ENCODE results near the gene GPS2. TPM values are rescaled to one million over a fixed set of nuclear protein-coding genes. Genes with fewer than 3 reads are reported as not detected.

The GPS2 gene
- total RNA-seq, 1 donor from 2014 or later: 24.5 TPM

DNA sequence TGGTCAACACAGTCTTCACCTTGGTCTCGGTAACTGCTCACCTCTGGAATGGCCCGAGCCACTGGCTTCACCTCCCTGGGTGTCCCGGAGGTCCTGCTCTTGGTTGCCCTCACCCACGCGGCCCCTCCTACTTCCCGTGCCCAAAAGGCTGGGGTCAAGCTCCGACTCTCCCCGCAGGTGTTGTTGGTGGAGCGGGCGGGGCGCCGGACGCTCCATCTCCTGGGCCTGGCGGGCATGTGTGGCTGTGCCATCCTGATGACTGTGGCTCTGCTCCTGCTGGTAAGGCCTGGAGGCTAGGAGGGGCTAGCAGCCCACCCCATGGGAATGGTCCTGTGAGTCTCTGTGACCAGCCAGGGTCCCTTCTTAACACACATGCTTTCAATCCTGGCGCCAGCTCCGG, 30.2 kb downstream of the GPS2 start:
- Histone ChIP-seq H3K27ac (ENCODE audit: low read depth, low read length) (peak overlapping the region; percentile 99), H3K4me3 (ENCODE audit: low read length in 3 of 3) (peak overlapping the region in 2 of 3 donors; percentile 89 to 92), H3K4me1 (ENCODE audit: control insufficient read depth in 3 of 3, insufficient read depth in 3 of 3, low read length in 3 of 3) (peaks cover 55 to 83% (median 71%) of the 10 kb centered on the region in 3 donors), H3K36me3 (ENCODE audit: control insufficient read depth in 3 of 3, insufficient read depth in 3 of 3, low read length in 3 of 3) (peaks cover 34 to 51% (median 35%) of the 10 kb centered on the region in 3 donors), H3K9me3 (ENCODE audit: control insufficient read depth in 3 of 3, low read length in 3 of 3) (no peaks in the 10 kb centered on the region), H3K27me3 (ENCODE audit: control insufficient read depth in 3 of 3, insufficient read depth in 3 of 3, low read length in 3 of 3) (peaks cover 0 to 2% (median 0%) of the 10 kb centered on the region in 3 donors), H3K9ac (ENCODE audit: low read depth in 1 of 3, low read length in 3 of 3) (peak overlapping the region; percentile 32 to 99 (median 38))

DNA sequence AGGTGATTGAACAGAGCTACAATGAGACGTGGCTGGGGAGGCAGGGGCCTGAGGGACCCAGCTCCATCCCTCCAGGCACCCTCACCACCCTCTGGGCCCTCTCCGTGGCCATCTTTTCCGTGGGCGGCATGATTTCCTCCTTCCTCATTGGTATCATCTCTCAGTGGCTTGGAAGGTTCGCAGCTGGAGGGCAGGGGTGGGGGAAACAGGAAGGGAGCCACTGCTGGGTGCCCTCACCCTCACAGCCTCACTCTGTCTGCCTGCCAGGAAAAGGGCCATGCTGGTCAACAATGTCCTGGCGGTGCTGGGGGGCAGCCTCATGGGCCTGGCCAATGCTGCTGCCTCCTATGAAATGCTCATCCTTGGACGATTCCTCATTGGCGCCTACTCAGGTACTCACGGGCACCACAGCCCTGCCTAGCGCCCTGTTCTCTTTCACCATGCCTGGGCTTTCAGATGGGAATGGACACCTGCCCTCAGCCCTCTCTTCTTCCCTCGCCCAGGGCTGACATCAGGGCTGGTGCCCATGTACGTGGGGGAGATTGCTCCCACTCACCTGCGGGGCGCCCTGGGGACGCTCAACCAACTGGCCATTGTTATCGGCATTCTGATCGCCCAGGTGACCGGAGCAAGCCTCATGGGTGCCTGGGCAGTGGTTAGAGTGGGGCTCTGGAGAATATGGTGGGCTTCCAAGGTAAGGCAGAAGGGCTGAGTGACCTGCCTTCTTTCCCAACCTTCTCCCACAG, 31.5 kb downstream of the GPS2 start:
- peaks cover 56 to 79% (median 71%) of the 10 kb centered on the region in 3 donors for H3K4me1 ChIP-seq (ENCODE audit: control insufficient read depth in 3 of 3, insufficient read depth in 3 of 3, low read length in 3 of 3)
- no peaks in the 10 kb centered on the region for H3K9me3 ChIP-seq (ENCODE audit: control insufficient read depth in 3 of 3, low read length in 3 of 3)
- H3K4me3 ChIP-seq (ENCODE audit: low read length in 3 of 3): peak overlapping the region; percentile 80 to 92 (median 89)
- H3K9ac ChIP-seq (ENCODE audit: low read depth in 1 of 3, low read length in 3 of 3): peak overlapping the region; percentile 97 to 99 (median 98)
- H3K27ac ChIP-seq (ENCODE audit: low read depth, low read length): peak overlapping the region; percentile 99
- peaks cover 34 to 51% (median 35%) of the 10 kb centered on the region in 3 donors for H3K36me3 ChIP-seq (ENCODE audit: control insufficient read depth in 3 of 3, insufficient read depth in 3 of 3, low read length in 3 of 3)
- peaks cover 0 to 2% (median 0%) of the 10 kb centered on the region in 3 donors for H3K27me3 ChIP-seq (ENCODE audit: control insufficient read depth in 3 of 3, insufficient read depth in 3 of 3, low read length in 3 of 3)

DNA sequence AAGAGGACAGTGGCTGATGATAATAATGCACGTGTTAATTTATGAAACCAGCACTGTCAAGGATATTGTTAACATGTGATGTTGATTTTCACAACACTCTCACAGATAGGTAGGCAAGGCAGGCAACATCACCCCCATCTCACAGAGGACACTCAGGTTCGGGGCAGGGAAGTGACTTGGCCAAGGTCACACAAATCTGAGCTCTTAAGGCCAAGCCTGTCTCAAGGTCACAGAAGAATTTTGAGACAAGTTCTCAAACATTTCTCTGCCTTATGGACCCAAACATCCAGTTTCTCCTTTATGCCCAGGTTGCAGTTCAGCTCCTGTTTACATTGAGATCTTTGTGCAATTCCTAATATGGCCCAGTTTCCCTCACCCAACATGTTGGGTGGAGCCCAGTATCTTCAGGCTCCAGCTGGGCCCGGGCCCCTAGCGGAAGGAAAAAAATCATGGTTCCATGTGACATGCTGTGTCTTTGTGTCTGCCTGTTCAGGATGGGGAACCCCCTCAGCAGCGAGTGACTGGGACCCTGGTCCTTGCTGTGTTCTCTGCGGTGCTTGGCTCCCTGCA, 32.3 kb downstream of the GPS2 start:
- Histone ChIP-seq H3K27ac (ENCODE audit: low read depth, low read length) (peak overlapping the region; percentile 99), H3K27me3 (ENCODE audit: control insufficient read depth in 3 of 3, insufficient read depth in 3 of 3, low read length in 3 of 3) (peaks cover 0 to 2% (median 0%) of the 10 kb centered on the region in 3 donors), H3K9me3 (ENCODE audit: control insufficient read depth in 3 of 3, low read length in 3 of 3) (no peaks in the 10 kb centered on the region), H3K4me1 (ENCODE audit: control insufficient read depth in 3 of 3, insufficient read depth in 3 of 3, low read length in 3 of 3) (peaks cover 56 to 74% (median 67%) of the 10 kb centered on the region in 3 donors), H3K4me3 (ENCODE audit: low read length in 3 of 3) (peak overlapping the region; percentile 80 to 92 (median 89)), H3K9ac (ENCODE audit: low read depth in 1 of 3, low read length in 3 of 3) (peak overlapping the region; percentile 97 to 99 (median 98)), H3K36me3 (ENCODE audit: control insufficient read depth in 3 of 3, insufficient read depth in 3 of 3, low read length in 3 of 3) (peaks cover 34 to 49% (median 35%) of the 10 kb centered on the region in 3 donors)

DNA sequence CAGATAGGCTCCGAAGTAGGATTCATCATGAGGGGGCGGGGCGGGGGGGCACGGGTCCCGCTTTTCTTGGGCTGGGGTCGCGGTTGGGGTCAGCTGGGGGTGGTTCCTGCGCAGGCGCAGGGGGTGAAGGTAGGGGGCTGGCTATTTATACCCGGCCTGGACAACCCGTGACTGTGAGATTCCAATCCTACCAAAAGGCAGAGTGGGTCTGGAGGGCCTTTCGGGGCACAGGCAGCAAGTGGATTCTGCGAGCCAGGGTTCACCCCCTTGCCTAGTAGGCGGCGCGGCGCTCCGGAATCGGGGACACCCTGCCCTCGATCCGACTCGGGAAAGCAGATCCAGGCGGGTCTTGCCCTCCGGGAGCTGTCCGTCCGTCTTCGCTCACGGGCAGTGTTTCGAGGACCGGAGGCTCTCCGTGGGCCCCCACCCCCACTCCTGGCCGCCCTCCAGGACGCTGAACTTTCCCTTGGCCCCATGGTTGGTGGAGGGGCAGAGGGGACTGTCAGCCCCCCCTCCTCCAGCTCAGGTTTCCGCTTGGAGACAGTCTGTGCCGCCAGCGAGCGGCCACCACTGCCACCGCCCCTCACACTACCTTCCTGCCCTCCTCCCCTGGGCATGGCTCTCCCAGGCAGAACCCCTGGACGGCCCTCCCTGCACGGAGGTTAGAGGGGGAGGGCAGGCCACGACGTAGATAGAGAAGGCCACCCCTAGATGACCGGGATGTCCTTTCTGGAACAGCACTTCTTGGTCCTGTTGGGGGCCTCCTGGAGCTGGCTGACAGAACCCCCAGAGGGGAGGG, 33.0 kb downstream of the GPS2 start:
- peak overlapping the region; percentile 99 for H3K27ac ChIP-seq (ENCODE audit: low read depth, low read length)
- H3K4me3 ChIP-seq (ENCODE audit: low read length in 3 of 3): peak overlapping the region; percentile 80 to 92 (median 89)
- H3K27me3 ChIP-seq (ENCODE audit: control insufficient read depth in 3 of 3, insufficient read depth in 3 of 3, low read length in 3 of 3): peaks cover 0 to 2% (median 0%) of the 10 kb centered on the region in 3 donors
- H3K9me3 ChIP-seq (ENCODE audit: control insufficient read depth in 3 of 3, low read length in 3 of 3): no peaks in the 10 kb centered on the region
- peaks cover 54 to 68% (median 61%) of the 10 kb centered on the region in 3 donors for H3K4me1 ChIP-seq (ENCODE audit: control insufficient read depth in 3 of 3, insufficient read depth in 3 of 3, low read length in 3 of 3)
- H3K36me3 ChIP-seq (ENCODE audit: control insufficient read depth in 3 of 3, insufficient read depth in 3 of 3, low read length in 3 of 3): peaks cover 30 to 43% (median 31%) of the 10 kb centered on the region in 3 donors
- H3K9ac ChIP-seq (ENCODE audit: low read depth in 1 of 3, low read length in 3 of 3): peak overlapping the region; percentile 97 to 99 (median 98)

DNA sequence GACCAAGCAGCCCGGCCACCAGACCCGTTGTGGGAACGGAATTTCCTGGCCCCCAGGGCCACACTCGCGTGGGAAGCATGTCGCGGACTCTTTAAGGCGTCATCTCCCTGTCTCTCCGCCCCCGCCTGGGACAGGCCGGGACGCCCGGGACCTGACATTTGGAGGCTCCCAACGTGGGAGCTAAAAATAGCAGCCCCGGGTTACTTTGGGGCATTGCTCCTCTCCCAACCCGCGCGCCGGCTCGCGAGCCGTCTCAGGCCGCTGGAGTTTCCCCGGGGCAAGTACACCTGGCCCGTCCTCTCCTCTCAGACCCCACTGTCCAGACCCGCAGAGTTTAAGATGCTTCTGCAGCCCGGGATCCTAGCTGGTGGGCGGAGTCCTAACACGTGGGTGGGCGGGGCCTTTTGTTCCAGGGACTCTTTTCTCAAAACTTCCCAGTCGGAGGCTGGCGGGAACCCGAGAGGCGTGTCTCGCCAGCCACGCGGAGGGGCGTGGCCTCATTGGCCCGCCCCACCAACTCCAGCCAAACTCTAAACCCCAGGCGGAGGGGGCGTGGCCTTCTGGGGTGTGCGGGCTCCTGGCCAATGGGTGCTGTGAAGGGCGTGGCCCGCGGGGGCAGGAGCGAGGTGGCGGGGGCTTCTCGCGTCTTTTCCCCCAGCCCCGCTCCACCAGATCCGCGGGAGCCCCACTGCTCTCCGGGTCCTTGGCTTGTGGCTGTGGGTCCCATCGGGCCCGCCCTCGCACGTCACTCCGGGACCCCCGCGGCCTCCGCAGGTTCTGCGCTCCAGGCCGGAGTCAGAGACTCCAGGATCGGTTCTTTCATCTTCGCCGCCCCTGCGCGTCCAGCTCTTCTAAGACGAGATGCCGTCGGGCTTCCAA, 33.8 kb downstream of the GPS2 start, which contains the start of gene SLC2A4:
SLC2A4 (plus strand) TSS at position 645 of the 879 bp plus-strand sequence; CDS start at position 862, 217 bp downstream.
- Histone ChIP-seq H3K9me3 (ENCODE audit: control insufficient read depth in 3 of 3, low read length in 3 of 3) (no peaks in the 10 kb centered on the region), H3K9ac (ENCODE audit: low read depth in 1 of 3, low read length in 3 of 3) (peak within 1 kb of the TSS; percentile 97 to 99 (median 98)), H3K27ac (ENCODE audit: low read depth, low read length) (peak within 1 kb of the TSS; percentile 99), H3K36me3 (ENCODE audit: control insufficient read depth in 3 of 3, insufficient read depth in 3 of 3, low read length in 3 of 3) (peaks cover 26 to 37% (median 28%) of the 10 kb centered on the region in 3 donors), H3K4me1 (ENCODE audit: control insufficient read depth in 3 of 3, insufficient read depth in 3 of 3, low read length in 3 of 3) (peaks cover 49 to 62% (median 54%) of the 10 kb centered on the region in 3 donors), H3K27me3 (ENCODE audit: control insufficient read depth in 3 of 3, insufficient read depth in 3 of 3, low read length in 3 of 3) (peaks cover 0 to 2% (median 0%) of the 10 kb centered on the region in 3 donors), H3K4me3 (ENCODE audit: low read length in 3 of 3) (peak within 1 kb of the TSS; percentile 80 to 92 (median 89))

- Histone ChIP-seq H3K9me3 (ENCODE audit: control insufficient read depth in 3 of 3, low read length in 3 of 3) (no peaks in the 10 kb centered on the region), H3K27ac (ENCODE audit: low read depth, low read length) (peak overlapping the region; percentile 99), H3K9ac (ENCODE audit: low read depth in 1 of 3, low read length in 3 of 3) (peak overlapping the region; percentile 91 to 99 (median 97)), H3K27me3 (ENCODE audit: control insufficient read depth in 3 of 3, insufficient read depth in 3 of 3, low read length in 3 of 3) (peaks cover 0 to 2% (median 0%) of the 10 kb centered on the region in 3 donors), H3K36me3 (ENCODE audit: control insufficient read depth in 3 of 3, insufficient read depth in 3 of 3, low read length in 3 of 3) (peaks cover 19 to 30% (median 21%) of the 10 kb centered on the region in 3 donors), H3K4me1 (ENCODE audit: control insufficient read depth in 3 of 3, insufficient read depth in 3 of 3, low read length in 3 of 3) (peaks cover 45 to 55% (median 47%) of the 10 kb centered on the region in 3 donors), H3K4me3 (ENCODE audit: low read length in 3 of 3) (peak overlapping the region; percentile 77 to 89 (median 78))
These were observed 34.6 kb downstream of the GPS2 start for GRCh38 chr17:7280519-7281073.

GRCh38 chr17:7279448-7279847, 35.7 kb downstream of the GPS2 start:
- Histone ChIP-seq H3K9me3 (ENCODE audit: control insufficient read depth in 3 of 3, low read length in 3 of 3) (no peaks in the 10 kb centered on the region), H3K9ac (ENCODE audit: low read depth in 1 of 3, low read length in 3 of 3) (peak overlapping the region in 1 of 3 donors; percentile 99), H3K27ac (ENCODE audit: low read depth, low read length) (peak overlapping the region; percentile 99), H3K4me3 (ENCODE audit: low read length in 3 of 3) (no peak overlapping the region), H3K36me3 (ENCODE audit: control insufficient read depth in 3 of 3, insufficient read depth in 3 of 3, low read length in 3 of 3) (peaks cover 7 to 18% (median 10%) of the 10 kb centered on the region in 3 donors), H3K27me3 (ENCODE audit: control insufficient read depth in 3 of 3, insufficient read depth in 3 of 3, low read length in 3 of 3) (peaks cover 0 to 2% (median 0%) of the 10 kb centered on the region in 3 donors), H3K4me1 (ENCODE audit: control insufficient read depth in 3 of 3, insufficient read depth in 3 of 3, low read length in 3 of 3) (peaks cover 33 to 43% (median 36%) of the 10 kb centered on the region in 3 donors)

DNA sequence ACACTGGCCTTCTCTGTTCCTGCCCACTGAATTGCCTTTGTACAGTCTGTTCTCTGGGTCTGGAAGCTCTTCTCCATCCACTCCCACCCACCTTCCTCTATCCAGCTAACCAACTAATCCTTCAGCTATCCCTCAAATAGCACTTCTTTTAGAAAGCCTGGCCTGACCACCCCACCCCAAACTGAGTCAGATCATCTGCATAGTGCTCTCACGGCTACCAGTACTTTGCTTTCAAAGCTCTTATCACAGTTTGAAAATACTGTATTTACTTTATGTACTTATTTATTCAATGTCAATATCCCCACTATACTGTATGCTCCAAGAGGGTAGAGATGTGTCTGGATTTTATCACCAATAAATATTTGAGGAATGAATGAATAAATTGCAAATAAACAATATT, 48.4 kb downstream of the GPS2 start:
- peaks cover 8 to 16% (median 10%) of the 10 kb centered on the region in 3 donors for H3K4me1 ChIP-seq (ENCODE audit: control insufficient read depth in 3 of 3, insufficient read depth in 3 of 3, low read length in 3 of 3)
- H3K36me3 ChIP-seq (ENCODE audit: control insufficient read depth in 3 of 3, insufficient read depth in 3 of 3, low read length in 3 of 3): no peaks in the 10 kb centered on the region

More for the DNA sequence above, 48.4 kb downstream of the GPS2 start:
- Histone ChIP-seq H3K9me3 (ENCODE audit: control insufficient read depth in 3 of 3, low read length in 3 of 3) (no peaks in the 10 kb centered on the region), H3K27ac (ENCODE audit: low read depth, low read length) (no peak overlapping the region), H3K4me3 (ENCODE audit: low read length in 3 of 3) (no peak overlapping the region), H3K9ac (ENCODE audit: low read depth in 1 of 3, low read length in 3 of 3) (no peak overlapping the region), H3K27me3 (ENCODE audit: control insufficient read depth in 3 of 3, insufficient read depth in 3 of 3, low read length in 3 of 3) (peaks cover 15 to 24% (median 20%) of the 10 kb centered on the region in 3 donors)
